Subcutaneous adipose tissue (tissue), 4 donors: ENCODE results near the gene ARAP1. TPM values are rescaled to one million over a fixed set of nuclear protein-coding genes. Genes with fewer than 3 reads are reported as not detected.

Source experiments
- CTCF ChIP-seq: fragments of 450-650 bp; IDR thresholded peaks from one replicate; pipeline ENCODE4 v1.5.1; 2016; ENCODE audit warnings: low read depth, mild to moderate bottlenecking, control low read depth, antibody characterized with exemption, moderate library complexity
- total RNA-seq, 4 donors: library from RNA; depleted of rRNA; stranded (reverse); fragments of >200 nt; gene quantifications; one replicate each; pipeline ENCODE4 v1.1.0, GENCODE V29; 2016

ARAP1 gene
- total RNA-seq, 4 donors from 2014 or later: 35.1 to 161 (median 127) TPM

- TF ChIP-seq CTCF: no peak
Measured at GRCh38 chr11:72687326-72687725, 64.9 kb downstream of the ARAP1 start.

- no peak for TF ChIP-seq CTCF
Measured at GRCh38 chr11:72686639-72687220, 65.5 kb downstream of the ARAP1 start.

- no peak for TF ChIP-seq CTCF
Measured at GRCh38 chr11:72685560-72686480, 66.4 kb downstream of the ARAP1 start.

GRCh38 chr11:72684236-72684912 lies 67.8 kb downstream of the ARAP1 start:
- TF ChIP-seq CTCF: no peak

- TF ChIP-seq CTCF: no peak
Measured at GRCh38 chr11:72683782-72684200, 68.4 kb downstream of the ARAP1 start.

GRCh38 chr11:72682858-72683243 lies 69.4 kb downstream of the ARAP1 start:
- no peak for TF ChIP-seq CTCF
